Stomach (tissue), 9 donors: Measurements from ENCODE around the gene MAST2. TPM values are rescaled to one million over a fixed set of nuclear protein-coding genes. Genes with fewer than 3 reads are reported as not detected.
"Not testable (repeated sequence)": the region's sequence is repeated elsewhere in the genome, so short reads cannot be mapped to it uniquely, and the experiment has no call there.

Experiments
- DNase-seq, 2 donors: peaks; one replicate each; pipeline versions ENCODE4 v3.0.0 to v3.0.0-alpha.2; 2013 to 2019
- H3K27ac ChIP-seq, 5 donors: fragments of 200-600 bp in 4 of 5; sonication (generic) in 4 of 5; one replicate each; pipeline ENCODE4 v1.5.1; 2013 to 2019; ENCODE audit warnings: mild to moderate bottlenecking in 1 of 5, moderate library complexity in 1 of 5
- H3K27me3 ChIP-seq, 3 donors: fragments of 200-600 bp; sonication (generic); one replicate each; pipeline ENCODE4 v1.5.1; 2017 to 2019; ENCODE audit warnings: mixed run types in 1 of 3
- H3K36me3 ChIP-seq, 4 donors: fragments of 200-600 bp; sonication (generic); 1 replicate in 3 of 4; 2 replicates in 1 of 4; pipeline ENCODE4 v1.5.1; 2016 to 2019
- H3K4me1 ChIP-seq, 4 donors: fragments of 200-600 bp; sonication (generic); one replicate each; pipeline ENCODE4 v1.5.1; 2016 to 2019
- H3K4me3 ChIP-seq, 4 donors: fragments of 200-600 bp; sonication (generic) in 3 of 4; one replicate each; pipeline ENCODE4 v1.5.1; 2016 to 2019; ENCODE audit warnings: mild to moderate bottlenecking in 1 of 4
- H3K9me3 ChIP-seq, 4 donors: fragments of 200-600 bp; sonication (generic); one replicate each; pipeline ENCODE4 v1.5.1; 2016 to 2019
- CTCF ChIP-seq, 7 experiments: fragments of 450-650 bp in 4 of 7; fragments of 200-600 bp in 3 of 7; sonication (generic) in 3 of 7; IDR thresholded peaks; one replicate each; pipeline ENCODE4 v1.5.1; 2016 to 2019; ENCODE audit warnings: antibody characterized with exemption in 7 of 7, control low read depth in 2 of 7, mild to moderate bottlenecking in 1 of 7
- EP300 ChIP-seq: sonication (generic); formaldehyde crosslinking; IDR thresholded peaks from one replicate; pipeline ENCODE4 v1.6.1; 2017; ENCODE audit warnings: antibody characterized with exemption
- POLR2A ChIP-seq, 4 donors: fragments of 450-650 bp; IDR thresholded peaks; one replicate each; pipeline ENCODE4 v1.6.1; 2016; ENCODE audit warnings: antibody characterized with exemption in 4 of 4, control low read depth in 2 of 4, mild to moderate bottlenecking in 1 of 4, moderate library complexity in 1 of 4
- POLR2AphosphoS5 ChIP-seq, 3 donors: sonication (generic); formaldehyde crosslinking; IDR thresholded peaks; one replicate each; pipeline ENCODE4 v1.6.1; 2016; ENCODE audit warnings: antibody characterized with exemption in 3 of 3
- WGBS, 5 donors: extraction: QIAGEN DNeasy Blood & Tissue Kit in 3 of 5; methylation state at CpG; one replicate each; pipeline versions ENCODE4 v1.1.5 to v1.1.7; 2013 to 2018; 5-methylcytosine and 5-hydroxymethylcytosine counted together
- intact Hi-C: fragments of 100-400 bp; cut with DNase I; formaldehyde crosslinking; loops from one replicate; pipeline ENCODE4 v1.15.1; 2023; ENCODE audit warnings: low total_unique reads
- polyA plus RNA-seq, 3 donors: library from polyadenylated mRNA; stranded (reverse); fragments of 200-250 nt; gene quantifications; one replicate each; pipeline ENCODE4 v1.2.3, GENCODE V29; 2013
- total RNA-seq, 5 donors: library from RNA; depleted of rRNA; stranded (reverse); fragments of >200 nt; gene quantifications; one replicate each; pipeline versions ENCODE4 v1.1.0 to v1.2.3, GENCODE V29; 2014 to 2016
- donor health status: healthy with polysubstance abuse.
- donor health status: Bipolar disorder and iron deficiency.
- donor health status: healthy.

Gene MAST2
- total and polyA plus RNA-seq, 8 donors: 5.3 to 131 (median 34.8) TPM

GRCh38 chr1:45833361-45833760, 29.9 kb downstream of the MAST2 start:
- Histone ChIP-seq H3K27me3 (no peaks in the 10 kb centered on the region), H3K9me3 (no peaks in the 10 kb centered on the region), H3K4me3 (no peak overlapping the region), H3K4me1 (no peaks in the 10 kb centered on the region), H3K36me3 (peaks cover 0 to 28% (median 21%) of the 10 kb centered on the region in 4 donors), H3K27ac (no peak overlapping the region)
- no peak for TF ChIP-seq POLR2A (IDR thresholded peaks at IDR 0.05)
- TF ChIP-seq EP300: no peak
- no peak for TF ChIP-seq CTCF (IDR thresholded peaks at IDR 0.05)
- no peak for TF ChIP-seq POLR2AphosphoS5 (IDR thresholded peaks at IDR 0.05)
- WGBS, 5 donors: 73 to 86% (median 81%) methylated on average over 2 of the region's 2 CpGs
- intact Hi-C loops: no loop called here
- DNase-seq: no peak

- intact Hi-C loops: no loop called here
Measured at GRCh38 chr1:45834689-45835088, 31.3 kb downstream of the MAST2 start.

GRCh38 chr1:45836451-45836850, 33.0 kb downstream of the MAST2 start:
- Histone ChIP-seq H3K4me1 (peaks cover 0 to 7% (median 0%) of the 10 kb centered on the region in 4 donors), H3K27me3 (no peaks in the 10 kb centered on the region), H3K4me3 (no peak overlapping the region), H3K27ac (no peak overlapping the region), H3K9me3 (no peaks in the 10 kb centered on the region), H3K36me3 (peaks cover 0 to 10% (median 7%) of the 10 kb centered on the region in 4 donors)
- no peak for DNase-seq
- intact Hi-C loops: no loop called here
- TF ChIP-seq EP300: no peak
- no peak for TF ChIP-seq POLR2A (IDR thresholded peaks at IDR 0.05)
- 77 to 88% (median 84%) methylated on average over 3 of the region's 3 CpGs for WGBS, 5 donors

More at GRCh38 chr1:45834689-45835088, 31.3 kb downstream of the MAST2 start:
- H3K4me3 ChIP-seq: no peak overlapping the region
- H3K27me3 ChIP-seq: no peaks in the 10 kb centered on the region
- no peak overlapping the region for H3K27ac ChIP-seq
- WGBS, 5 donors: 91 to 100% (median 92%) methylated on average over 1 of the region's 1 CpG
- no peak for DNase-seq
- no peak for TF ChIP-seq POLR2AphosphoS5 (IDR thresholded peaks at IDR 0.05)
- TF ChIP-seq POLR2A (IDR thresholded peaks at IDR 0.05): no peak
- no peak for TF ChIP-seq CTCF (IDR thresholded peaks at IDR 0.05)
- TF ChIP-seq EP300: no peak
- peaks cover 0 to 23% (median 19%) of the 10 kb centered on the region in 4 donors for H3K36me3 ChIP-seq
- H3K9me3 ChIP-seq: no peaks in the 10 kb centered on the region
- no peaks in the 10 kb centered on the region for H3K4me1 ChIP-seq

GRCh38 chr1:45836861-45837260, 33.4 kb downstream of the MAST2 start:
- H3K27ac ChIP-seq, DNase-seq, H3K36me3 ChIP-seq, H3K9me3 ChIP-seq, intact Hi-C loops, H3K4me1 ChIP-seq, H3K27me3 ChIP-seq, H3K4me3 ChIP-seq: not testable (repeated sequence)
- WGBS, 5 donors: 95 to 99% (median 96%) methylated on average over 7 of the region's 7 CpGs

- H3K4me3 ChIP-seq, H3K27me3 ChIP-seq, H3K4me1 ChIP-seq, H3K27ac ChIP-seq, intact Hi-C loops, DNase-seq, H3K36me3 ChIP-seq, H3K9me3 ChIP-seq: not testable (repeated sequence)
- 91 to 96% (median 94%) methylated on average over 4 of the region's 4 CpGs for WGBS, 5 donors
Measured at GRCh38 chr1:45838322-45838721, 34.9 kb downstream of the MAST2 start.

- 71 to 100% (median 85%) methylated on average over 1 of the region's 1 CpG for WGBS, 5 donors
- no peaks in the 10 kb centered on the region for H3K9me3 ChIP-seq
- TF ChIP-seq EP300 (no peak), CTCF (IDR thresholded peaks at IDR 0.05) (no peak), POLR2A (IDR thresholded peaks at IDR 0.05) (no peak), POLR2AphosphoS5 (IDR thresholded peaks at IDR 0.05) (no peak)
- H3K36me3 ChIP-seq: no peaks in the 10 kb centered on the region
- intact Hi-C loops: no loop called here
- no peak overlapping the region for H3K27ac ChIP-seq
- no peak for DNase-seq
- H3K4me1 ChIP-seq: peaks cover 0 to 10% (median 4%) of the 10 kb centered on the region in 4 donors
- H3K4me3 ChIP-seq: no peak overlapping the region
- no peaks in the 10 kb centered on the region for H3K27me3 ChIP-seq
Measured at GRCh38 chr1:45840704-45841103, 37.3 kb downstream of the MAST2 start.
